Measurements from ENCODE around the gene ARL8A.
"Not testable (repeated sequence)": the region's sequence is repeated elsewhere in the genome, so short reads cannot be mapped to it uniquely, and the experiment has no call there.

ARL8A gene
- total RNA-seq, result 30.4 to 37.1 reads per million in 2 donors

- peak; percentile 51 to 78 (median 56) for DNase-seq
Observed at GRCh38 chr1:202144402-202145067, at the start of gene ARL8A. Gene ARL8A, minus strand, starts transcription at chr1:202144737. Its CDS starts 165 bp downstream, at chr1:202144572.

- DNase-seq, result no peak
Observed at GRCh38 chr1:202194328-202194648, 49.8 kb upstream of the ARL8A start.

GRCh38 chr1:202193614-202194327, 49.2 kb upstream of the ARL8A start, which contains the start of gene LGR6:
Gene LGR6, plus strand, starts transcription at chr1:202193799. Its CDS starts 191 bp downstream, at chr1:202193990.
- no peak for DNase-seq

GRCh38 chr1:202192770-202193613, 48.5 kb upstream of the ARL8A start:
- DNase-seq, result peak; percentile 24 to 46 (median 31)

GRCh38 chr1:202191391-202191790, 46.9 kb upstream of the ARL8A start:
- not testable (repeated sequence) for DNase-seq

- DNase-seq, result no peak
Observed at GRCh38 chr1:202189918-202190715, 45.6 kb upstream of the ARL8A start.

- peak; percentile 41 to 73 (median 71) for DNase-seq
Observed at GRCh38 chr1:202189001-202189790, 44.7 kb upstream of the ARL8A start.

GRCh38 chr1:202187697-202188407, 43.3 kb upstream of the ARL8A start:
- no peak for DNase-seq

- DNase-seq, result no peak
Observed at GRCh38 chr1:202187041-202187671, 42.6 kb upstream of the ARL8A start.

- no peak for DNase-seq
Observed at GRCh38 chr1:202186327-202186726, 41.8 kb upstream of the ARL8A start.

- peak; percentile 36 to 66 (median 60) for DNase-seq
Observed at GRCh38 chr1:202184750-202185460, 40.4 kb upstream of the ARL8A start.

- no peak for DNase-seq
Observed at GRCh38 chr1:202182040-202182877, 37.7 kb upstream of the ARL8A start.

GRCh38 chr1:202181586-202181985, 37.0 kb upstream of the ARL8A start:
- no peak for DNase-seq

GRCh38 chr1:202180751-202181139, 36.2 kb upstream of the ARL8A start:
- DNase-seq, result not testable (repeated sequence)

GRCh38 chr1:202179828-202180750, 35.6 kb upstream of the ARL8A start:
- no peak for DNase-seq

GRCh38 chr1:202176949-202177927, 32.7 kb upstream of the ARL8A start:
- no peak for DNase-seq
